Measurements from ENCODE around the gene CPNE9. TPM values are rescaled to one million over a fixed set of nuclear protein-coding genes. Genes with fewer than 3 reads are reported as not detected.

CPNE9 gene
- total RNA-seq, 1 donor from 2014 or later, result not detected

GRCh38 chr3:9687514-9687913, 16.1 kb upstream of the CPNE9 start:
- no peak overlapping the region for H3K27ac Mint-ChIP-seq (ENCODE audit: unreplicated experiment)
- H3K9me3 Mint-ChIP-seq (ENCODE audit: low read depth), result no peaks in the 10 kb centered on the region
- H3K4me3 Mint-ChIP-seq (ENCODE audit: unreplicated experiment), result no peak overlapping the region
- no peak for DNase-seq (ENCODE audit: low spot score)
- TF ChIP-seq, protein P1, sequence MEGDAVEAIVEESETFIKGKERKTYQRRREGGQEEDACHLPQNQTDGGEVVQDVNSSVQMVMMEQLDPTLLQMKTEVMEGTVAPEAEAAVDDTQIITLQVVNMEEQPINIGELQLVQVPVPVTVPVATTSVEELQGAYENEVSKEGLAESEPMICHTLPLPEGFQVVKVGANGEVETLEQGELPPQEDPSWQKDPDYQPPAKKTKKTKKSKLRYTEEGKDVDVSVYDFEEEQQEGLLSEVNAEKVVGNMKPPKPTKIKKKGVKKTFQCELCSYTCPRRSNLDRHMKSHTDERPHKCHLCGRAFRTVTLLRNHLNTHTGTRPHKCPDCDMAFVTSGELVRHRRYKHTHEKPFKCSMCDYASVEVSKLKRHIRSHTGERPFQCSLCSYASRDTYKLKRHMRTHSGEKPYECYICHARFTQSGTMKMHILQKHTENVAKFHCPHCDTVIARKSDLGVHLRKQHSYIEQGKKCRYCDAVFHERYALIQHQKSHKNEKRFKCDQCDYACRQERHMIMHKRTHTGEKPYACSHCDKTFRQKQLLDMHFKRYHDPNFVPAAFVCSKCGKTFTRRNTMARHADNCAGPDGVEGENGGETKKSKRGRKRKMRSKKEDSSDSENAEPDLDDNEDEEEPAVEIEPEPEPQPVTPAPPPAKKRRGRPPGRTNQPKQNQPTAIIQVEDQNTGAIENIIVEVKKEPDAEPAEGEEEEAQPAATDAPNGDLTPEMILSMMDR (IDR thresholded peaks at IDR 0.05), result no peak
- no peaks in the 10 kb centered on the region for H3K27me3 Mint-ChIP-seq (ENCODE audit: low read depth)
- H3K36me3 Mint-ChIP-seq (ENCODE audit: low read depth), result peaks cover 41% of the 10 kb centered on the region
- no peaks in the 10 kb centered on the region for H3K4me1 Mint-ChIP-seq (ENCODE audit: low read depth)

DNA sequence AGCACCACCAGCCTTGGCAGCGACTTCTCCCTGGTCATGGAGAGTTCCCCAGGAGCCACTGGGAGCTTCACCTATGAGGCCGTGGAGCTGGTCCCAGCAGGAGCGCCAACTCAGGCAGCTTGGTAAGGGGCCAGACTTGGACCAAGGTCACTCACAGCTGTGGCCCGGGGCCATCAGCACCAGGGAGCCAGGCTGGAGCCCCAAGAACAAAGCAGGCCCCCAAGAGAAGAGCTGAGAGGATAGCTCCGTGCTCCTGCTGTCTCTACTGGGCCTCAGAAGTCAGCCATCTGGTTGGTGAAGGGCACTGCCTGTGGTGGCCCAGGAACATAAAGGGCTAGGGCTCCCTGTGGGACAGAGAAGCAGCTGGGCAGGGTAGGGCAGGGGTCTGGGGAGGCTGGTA, 14.7 kb upstream of the CPNE9 start:
- Mint-ChIP-seq H3K36me3 (ENCODE audit: low read depth) (peaks cover 42% of the 10 kb centered on the region), H3K27ac (ENCODE audit: unreplicated experiment) (no peak overlapping the region), H3K4me3 (ENCODE audit: unreplicated experiment) (no peak overlapping the region), H3K9me3 (ENCODE audit: low read depth) (no peaks in the 10 kb centered on the region), H3K4me1 (ENCODE audit: low read depth) (no peaks in the 10 kb centered on the region), H3K27me3 (ENCODE audit: low read depth) (no peaks in the 10 kb centered on the region)
- DNase-seq (ENCODE audit: low spot score), result no peak
- TF ChIP-seq, protein P1 (IDR thresholded peaks at IDR 0.05), result no peak

- Mint-ChIP-seq H3K36me3 (ENCODE audit: low read depth) (peaks cover 37% of the 10 kb centered on the region), H3K4me3 (ENCODE audit: unreplicated experiment) (no peak overlapping the region), H3K9me3 (ENCODE audit: low read depth) (no peaks in the 10 kb centered on the region), H3K27me3 (ENCODE audit: low read depth) (no peaks in the 10 kb centered on the region), H3K4me1 (ENCODE audit: low read depth) (no peaks in the 10 kb centered on the region), H3K27ac (ENCODE audit: unreplicated experiment) (no peak overlapping the region)
- TF ChIP-seq, protein P1 (IDR thresholded peaks at IDR 0.05), result no peak
- no peak for DNase-seq (ENCODE audit: low spot score)
Observed at GRCh38 chr3:9689757-9690156, 13.9 kb upstream of the CPNE9 start.

DNA sequence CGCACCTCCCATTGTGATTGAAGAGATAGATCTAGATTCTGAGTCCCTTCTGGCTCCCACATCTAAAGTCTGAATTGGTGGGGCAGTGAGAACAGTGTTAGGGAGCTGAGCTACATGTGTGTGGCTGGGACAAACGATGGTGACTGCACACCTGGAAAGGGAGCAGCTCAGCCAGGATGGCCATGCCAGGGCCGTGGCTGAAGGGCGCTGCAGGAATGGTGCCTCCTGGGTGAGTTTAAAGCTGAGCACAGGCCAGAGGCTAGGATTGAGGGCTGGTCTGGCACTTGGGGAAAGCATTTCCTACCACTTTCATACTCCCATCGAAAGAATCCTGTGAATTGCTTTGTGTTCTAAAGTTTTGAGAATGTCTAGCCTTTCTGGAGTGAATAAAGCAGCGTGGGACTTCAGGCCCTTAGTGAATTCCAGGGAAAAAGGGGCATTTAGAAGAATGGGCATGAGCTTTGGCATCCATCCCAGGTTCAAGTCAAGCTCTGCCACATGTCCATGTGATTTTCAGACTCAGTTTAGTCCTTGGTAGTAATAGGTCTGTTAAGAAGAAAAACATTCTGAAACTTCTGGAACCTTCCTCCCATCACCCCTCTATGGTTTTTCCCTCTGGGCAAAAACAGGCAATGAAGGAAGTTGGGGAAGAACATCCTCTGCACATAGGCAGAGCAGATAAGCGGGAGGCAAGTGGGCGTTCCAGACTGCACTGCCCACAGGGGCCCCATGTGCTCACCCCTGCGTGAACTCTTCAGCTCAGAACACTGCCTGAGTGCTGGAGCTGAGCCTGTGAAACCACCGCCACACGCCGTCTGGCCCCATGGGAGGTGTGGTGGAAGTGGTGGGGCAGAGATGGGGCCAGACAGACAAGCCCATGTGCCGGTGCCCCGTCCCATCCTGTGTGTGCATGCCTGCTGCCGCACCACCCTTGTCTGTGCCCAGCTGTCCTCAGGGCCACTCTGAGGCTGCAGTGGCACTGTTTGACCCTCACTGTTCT, 12.9 kb upstream of the CPNE9 start:
- no peak overlapping the region for H3K27ac Mint-ChIP-seq (ENCODE audit: unreplicated experiment)
- no peaks in the 10 kb centered on the region for H3K4me1 Mint-ChIP-seq (ENCODE audit: low read depth)
- TF ChIP-seq, protein P1 (IDR thresholded peaks at IDR 0.05), result no peak
- no peak overlapping the region for H3K4me3 Mint-ChIP-seq (ENCODE audit: unreplicated experiment)
- H3K36me3 Mint-ChIP-seq (ENCODE audit: low read depth), result peaks cover 28% of the 10 kb centered on the region
- H3K27me3 Mint-ChIP-seq (ENCODE audit: low read depth), result no peaks in the 10 kb centered on the region
- DNase-seq (ENCODE audit: low spot score), result no peak
- H3K9me3 Mint-ChIP-seq (ENCODE audit: low read depth), result no peaks in the 10 kb centered on the region

GRCh38 chr3:9691636-9692035, 12.0 kb upstream of the CPNE9 start:
- TF ChIP-seq, protein P1 (IDR thresholded peaks at IDR 0.05), result no peak
- H3K36me3 Mint-ChIP-seq (ENCODE audit: low read depth), result peaks cover 22% of the 10 kb centered on the region
- H3K27ac Mint-ChIP-seq (ENCODE audit: unreplicated experiment), result no peak overlapping the region

More at GRCh38 chr3:9691636-9692035, 12.0 kb upstream of the CPNE9 start:
- Mint-ChIP-seq H3K27me3 (ENCODE audit: low read depth) (no peaks in the 10 kb centered on the region), H3K9me3 (ENCODE audit: low read depth) (no peaks in the 10 kb centered on the region), H3K4me1 (ENCODE audit: low read depth) (no peaks in the 10 kb centered on the region), H3K4me3 (ENCODE audit: unreplicated experiment) (no peak overlapping the region)
- no peak for DNase-seq (ENCODE audit: low spot score)
